Right cardiac atrium (tissue), 5 donors: ENCODE results near the gene STARD3. TPM values are rescaled to one million over a fixed set of nuclear protein-coding genes. Genes with fewer than 3 reads are reported as not detected.

ENCODE experiments used
- ATAC-seq, 2 donors: fragments of 200-7000 bp; cut with Tn5 transposase; one replicate each; pipeline versions ENCODE4 v1.8.0 to v1.9.1; 2020; ENCODE audit warnings: moderate library complexity in 2 of 2, mild to moderate bottlenecking in 1 of 2
- DNase-seq, 3 donors: peaks; one replicate each; pipeline ENCODE4 v3.0.0-alpha.2; 2020
- H3K27ac ChIP-seq: one replicate; pipeline ENCODE4 v1.5.1; 2013; ENCODE audit warnings: mild to moderate bottlenecking, low read length, control low read depth, moderate library complexity
- H3K27me3 ChIP-seq: one replicate; pipeline ENCODE4 v1.6.1; 2013; ENCODE audit not compliant: control insufficient read depth, insufficient read depth
- H3K4me1 ChIP-seq: one replicate; pipeline ENCODE4 v1.6.1; 2013; ENCODE audit warnings: low read length; ENCODE audit not compliant: control insufficient read depth, insufficient read depth
- H3K4me3 ChIP-seq: one replicate; pipeline ENCODE4 v1.5.1; 2013; ENCODE audit warnings: low read length, control low read depth
- H3K9me3 ChIP-seq: one replicate; pipeline ENCODE4 v1.6.1; 2013; ENCODE audit warnings: low read length; ENCODE audit not compliant: control insufficient read depth
- WGBS: extraction: QIAGEN DNeasy Blood & Tissue Kit; methylation state at CpG from one replicate; pipeline ENCODE4 v1.1.7; 2013; 5-methylcytosine and 5-hydroxymethylcytosine counted together
- intact Hi-C, 4 donors: fragments of 100-400 bp; cut with DNase I; formaldehyde crosslinking; loops; one replicate each; pipeline versions ENCODE4 v1.11.0 to v1.14.0; 2022 to 2023
- polyA plus RNA-seq: library from polyadenylated mRNA; stranded (reverse); fragments of 200-250 nt; gene quantifications from one replicate; pipeline ENCODE4 v1.2.3, GENCODE V29; 2013
- total RNA-seq, 4 donors: library from RNA; stranded (reverse); fragmentation: NEBNext Ultra II Directional; extraction: Animal tissue kit (Norgen Biotek cat#: 25700); gene quantifications; one replicate each; pipeline ENCODE4 v1.2.1, GENCODE V29; 2021
- donor health status: healthy with polysubstance abuse.
- donor health status: DM: no; HTN: yes; CAD: no.
- donor health status: DM: no; HTN: no; CAD: no.
- donor health status: DM: no; HTN: yes; CAD: no; lungs with severe emphysema.
- donor health status: DM: yes; HTN: yes; CAD: no.

STARD3 gene
- total and polyA plus RNA-seq, 5 donors = 19.2 to 26.2 (median 22.7) TPM

DNA sequence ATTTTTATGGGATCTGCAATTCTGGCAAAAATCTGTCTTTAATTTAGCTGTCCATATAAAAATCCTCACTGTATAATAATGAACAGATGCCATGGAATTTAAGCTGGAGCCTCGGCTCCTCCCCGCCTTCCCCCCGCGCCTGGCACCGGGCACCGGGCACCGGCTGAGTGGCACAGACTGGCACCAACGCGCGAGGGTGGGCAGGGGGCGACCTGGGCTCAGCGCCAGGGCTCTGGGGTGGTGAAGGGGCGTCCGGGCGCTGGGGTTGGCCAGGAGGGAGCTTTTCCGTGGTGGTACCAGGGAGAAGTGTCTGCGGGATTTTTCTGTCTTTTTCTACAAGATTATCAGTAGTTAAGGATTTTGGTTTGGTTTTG, 38.3 kb upstream of the STARD3 start:
- Histone ChIP-seq H3K27me3 (no peaks in the 10 kb centered on the region), H3K27ac (no peak overlapping the region), H3K4me3 (peak overlapping the region; percentile 18), H3K4me1 (no peaks in the 10 kb centered on the region), H3K9me3 (no peaks in the 10 kb centered on the region)
- no peak for ATAC-seq
- no peak for DNase-seq
- WGBS = 4% methylated on average over 17 of the region's 17 CpGs
- intact Hi-C loops = no loop called here

DNA sequence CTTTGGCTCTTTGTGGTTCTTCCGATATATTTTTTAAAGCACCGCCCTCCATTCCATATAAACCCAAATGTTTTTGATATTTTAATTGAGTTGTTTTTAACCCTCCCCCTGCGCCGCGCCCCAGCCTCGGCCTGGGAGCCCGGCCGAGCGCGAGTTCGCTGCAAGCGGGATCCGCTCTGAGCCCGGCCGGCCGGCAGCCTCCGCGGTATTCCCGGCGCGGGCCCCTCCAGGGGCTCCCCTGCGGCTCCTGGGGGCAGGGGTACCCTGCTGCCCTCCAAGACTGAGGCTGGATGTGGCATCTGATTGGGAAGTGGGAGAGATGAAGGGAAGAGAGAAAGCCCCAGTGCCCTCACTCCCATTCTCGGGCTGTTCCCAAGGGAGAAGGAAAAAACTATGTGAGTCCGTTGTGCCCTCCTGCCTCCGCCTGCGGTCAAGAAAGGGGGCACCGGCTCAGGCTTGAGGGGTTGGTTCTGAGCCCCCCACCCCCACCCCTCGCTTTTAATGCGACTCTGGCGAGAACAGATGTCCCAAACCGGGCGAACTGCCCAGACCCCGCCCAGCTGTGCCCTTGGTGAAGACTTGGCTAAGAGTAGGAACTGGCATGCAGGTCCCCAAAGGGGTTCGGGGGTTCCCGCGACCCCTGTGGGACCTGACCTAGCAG, 37.8 kb upstream of the STARD3 start:
- no peak for ATAC-seq
- DNase-seq = no peak
- Histone ChIP-seq H3K4me3 (peak overlapping the region; percentile 18), H3K27ac (no peak overlapping the region), H3K27me3 (no peaks in the 10 kb centered on the region), H3K9me3 (no peaks in the 10 kb centered on the region), H3K4me1 (no peaks in the 10 kb centered on the region)
- WGBS = 3% methylated on average over 36 of the region's 36 CpGs
- intact Hi-C loops = no loop called here

DNA sequence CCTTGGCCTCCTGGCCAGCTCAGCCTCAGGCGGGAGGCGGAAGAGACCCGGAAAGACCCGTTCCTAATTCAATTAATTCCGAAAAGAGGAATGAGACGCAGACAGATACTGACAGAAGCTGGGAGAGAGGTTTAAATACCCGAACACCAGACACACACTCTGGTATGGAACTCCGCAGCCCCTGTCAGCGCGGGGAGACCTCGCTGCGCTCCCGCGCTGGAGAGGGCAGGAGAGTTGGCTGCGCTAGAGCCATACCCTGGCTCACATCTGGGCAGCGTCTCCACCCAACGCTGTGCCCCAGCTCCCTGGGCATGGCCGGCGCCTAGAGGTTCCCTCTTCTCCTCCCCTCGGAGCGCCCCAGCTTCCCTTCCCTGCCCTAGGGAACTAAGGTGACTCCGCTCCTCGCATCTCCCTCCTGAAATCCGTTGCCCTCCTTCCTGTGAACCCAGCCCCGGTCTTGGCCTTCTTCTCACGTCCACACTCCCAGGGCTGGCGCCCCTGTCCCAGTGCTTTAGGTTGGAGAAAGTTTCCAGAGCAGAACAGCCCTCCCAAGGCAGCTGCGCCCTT, 37.2 kb upstream of the STARD3 start:
- Histone ChIP-seq H3K9me3 (no peaks in the 10 kb centered on the region), H3K27ac (no peak overlapping the region), H3K4me3 (no peak overlapping the region), H3K4me1 (no peaks in the 10 kb centered on the region), H3K27me3 (no peaks in the 10 kb centered on the region)
- ATAC-seq = no peak
- 4% methylated on average over 28 of the region's 28 CpGs for WGBS
- intact Hi-C loops = no loop called here
- no peak for DNase-seq

DNA sequence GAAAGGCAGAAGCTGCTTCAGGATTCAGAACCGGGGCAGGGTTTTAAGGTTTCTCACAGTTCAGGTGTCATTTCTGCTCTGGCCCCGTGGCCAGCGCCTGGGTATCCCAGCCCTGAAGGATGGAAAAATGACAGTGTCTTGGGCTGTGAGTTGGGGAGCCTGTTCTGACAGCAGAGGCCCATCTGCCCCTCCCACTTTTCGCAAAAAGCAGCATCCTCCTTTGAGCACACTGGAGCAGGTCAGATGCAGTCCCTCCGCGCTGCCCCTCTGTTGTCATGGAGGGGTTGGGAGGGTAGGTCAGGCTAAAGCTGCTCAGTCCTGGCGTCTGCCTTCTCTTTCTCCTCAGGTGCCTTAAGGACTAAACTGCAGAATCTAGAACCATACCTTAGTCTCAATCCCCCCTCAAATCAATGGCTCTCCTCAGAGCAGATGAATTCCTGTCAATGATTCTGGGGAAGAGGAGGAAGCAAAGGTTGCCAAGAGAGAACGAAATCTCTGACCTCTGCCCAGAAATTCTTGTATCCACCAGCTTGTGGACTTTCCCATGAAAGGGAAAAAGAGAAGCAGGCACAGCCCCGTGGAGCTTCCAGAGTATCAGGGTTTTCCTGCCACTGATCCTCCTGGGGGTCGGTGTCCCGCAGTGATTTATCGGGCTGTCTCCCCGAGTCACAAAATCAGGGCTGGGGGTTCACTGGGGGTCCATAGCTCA, 36.5 kb upstream of the STARD3 start:
- no peak overlapping the region for H3K27ac ChIP-seq
- no peaks in the 10 kb centered on the region for H3K9me3 ChIP-seq
- DNase-seq (no peak), ATAC-seq (no peak)
- intact Hi-C loops = no loop called here
- no peak overlapping the region for H3K4me3 ChIP-seq
- 5% methylated on average over 13 of the region's 13 CpGs for WGBS
- no peaks in the 10 kb centered on the region for H3K27me3 ChIP-seq
- no peaks in the 10 kb centered on the region for H3K4me1 ChIP-seq

DNA sequence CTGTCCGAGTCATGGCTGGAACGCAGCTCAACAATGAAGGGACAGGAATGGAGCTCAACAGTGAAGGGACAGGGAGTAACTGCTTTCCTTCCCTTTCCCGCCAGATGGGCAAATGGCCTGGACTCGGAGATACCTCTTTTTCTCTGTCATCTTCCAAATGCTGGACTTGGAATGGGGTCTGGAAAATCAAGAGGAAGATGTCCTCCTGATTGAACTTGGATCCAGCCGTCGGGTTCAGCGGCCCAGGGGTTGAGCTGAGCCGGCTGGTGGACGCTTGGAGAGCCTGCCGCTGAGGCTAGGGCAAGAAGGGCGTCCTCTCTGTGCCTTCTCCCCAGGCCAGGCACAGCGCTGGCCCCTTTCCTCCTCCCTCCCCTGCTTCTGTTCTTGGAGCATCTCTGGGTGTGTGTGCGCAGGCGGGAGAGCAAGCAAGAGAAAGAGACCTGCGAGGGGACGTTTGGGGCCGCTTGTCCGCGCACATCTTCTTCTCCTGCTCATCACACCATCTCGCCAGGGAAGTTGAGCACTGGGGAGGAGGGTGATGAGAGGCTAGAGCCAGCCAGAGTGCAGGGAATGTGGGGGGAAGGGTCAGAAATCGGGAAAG, 35.8 kb upstream of the STARD3 start:
- ATAC-seq (no peak), DNase-seq (no peak)
- 11% methylated on average over 21 of the region's 21 CpGs for WGBS
- H3K27me3 ChIP-seq = no peaks in the 10 kb centered on the region
- no peak overlapping the region for H3K4me3 ChIP-seq
- intact Hi-C loops = no loop called here
- no peaks in the 10 kb centered on the region for H3K9me3 ChIP-seq
- peaks cover 3% of the 10 kb centered on the region for H3K4me1 ChIP-seq
- H3K27ac ChIP-seq = no peak overlapping the region

DNA sequence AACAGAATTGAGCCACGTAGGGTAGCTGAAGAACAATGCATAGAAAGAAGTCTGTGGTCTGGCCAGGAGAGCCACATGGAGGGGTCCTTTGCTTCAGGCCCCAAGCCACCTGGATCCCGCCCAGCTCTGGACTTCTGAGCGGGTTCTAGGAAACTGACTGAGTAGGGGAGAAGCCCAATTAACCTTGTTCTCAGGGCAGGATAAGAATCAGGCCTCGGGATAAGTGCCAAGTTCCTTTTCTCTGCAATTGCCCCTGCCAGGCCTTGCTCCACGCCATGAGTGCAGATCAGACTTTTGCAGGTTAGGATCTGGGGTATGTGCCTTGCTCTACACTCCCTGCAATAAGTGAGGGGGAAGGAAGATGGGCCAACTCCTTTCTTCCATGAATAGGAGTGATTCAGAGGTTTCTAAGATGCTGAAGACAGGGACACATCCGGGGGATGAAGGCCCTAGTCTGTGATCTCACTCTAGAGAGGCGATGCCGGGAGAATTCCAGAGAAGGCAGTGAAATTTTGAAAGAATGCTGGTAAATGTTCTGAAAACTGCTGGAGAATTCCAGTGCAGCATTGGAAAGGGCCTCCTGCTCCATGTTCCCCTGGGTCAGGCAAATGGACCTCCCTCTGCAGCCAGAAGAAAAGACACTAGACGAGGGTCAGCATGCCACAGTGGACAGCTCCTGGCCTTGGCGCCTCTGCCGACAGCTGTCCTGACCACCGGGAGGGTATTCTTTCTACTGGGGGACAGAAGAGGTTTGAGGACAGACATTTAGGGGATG, 35.0 kb upstream of the STARD3 start:
- ATAC-seq (no peak), DNase-seq (no peak)
- no peaks in the 10 kb centered on the region for H3K9me3 ChIP-seq
- intact Hi-C loops = no loop called here
- peaks cover 3% of the 10 kb centered on the region for H3K4me1 ChIP-seq
- no peaks in the 10 kb centered on the region for H3K27me3 ChIP-seq
- no peak overlapping the region for H3K4me3 ChIP-seq
- WGBS = 32% methylated on average over 12 of the region's 12 CpGs
- no peak overlapping the region for H3K27ac ChIP-seq

DNA sequence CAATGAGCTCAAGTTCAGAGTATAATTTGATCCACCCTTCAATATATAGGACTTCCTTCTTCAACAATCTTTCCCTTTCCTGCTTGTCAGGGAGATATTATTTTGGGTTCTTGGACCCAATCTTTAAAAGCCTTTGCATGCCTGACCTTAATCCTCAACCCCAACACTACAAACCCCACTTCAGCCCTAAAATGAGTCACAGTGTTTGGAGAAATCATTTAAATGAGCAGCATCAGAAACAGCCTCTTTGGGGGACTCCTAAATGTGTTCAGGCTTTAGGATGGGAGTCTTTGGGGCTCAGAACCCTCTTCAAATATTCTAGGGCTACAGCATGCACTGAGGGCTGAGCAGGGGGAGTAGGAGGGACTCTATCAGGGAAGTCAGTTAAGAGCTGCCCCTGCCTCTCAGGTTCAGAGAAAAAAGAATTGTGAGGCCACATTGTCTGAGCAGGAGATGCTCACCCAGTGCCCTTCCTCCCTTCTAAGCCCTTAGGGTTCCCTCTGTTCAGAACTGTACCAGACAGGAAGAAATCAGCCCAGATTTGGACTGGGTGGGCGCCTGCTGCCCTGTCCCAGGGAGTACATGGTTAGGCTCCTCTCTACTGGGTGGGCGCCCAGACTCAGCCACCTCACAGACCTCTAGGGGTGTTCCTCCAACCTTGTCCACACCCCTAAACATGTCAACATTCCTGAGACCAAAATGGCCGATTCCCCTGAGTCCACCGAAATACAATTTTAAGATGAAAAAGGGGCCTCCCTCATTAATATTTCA, 34.2 kb upstream of the STARD3 start:
- intact Hi-C loops = no loop called here
- no peak overlapping the region for H3K4me3 ChIP-seq
- ATAC-seq (no peak), DNase-seq (no peak)
- no peaks in the 10 kb centered on the region for H3K9me3 ChIP-seq
- 41% methylated on average over 4 of the region's 4 CpGs for WGBS
- no peaks in the 10 kb centered on the region for H3K27me3 ChIP-seq
- H3K27ac ChIP-seq = no peak overlapping the region
- H3K4me1 ChIP-seq = peaks cover 3% of the 10 kb centered on the region

DNA sequence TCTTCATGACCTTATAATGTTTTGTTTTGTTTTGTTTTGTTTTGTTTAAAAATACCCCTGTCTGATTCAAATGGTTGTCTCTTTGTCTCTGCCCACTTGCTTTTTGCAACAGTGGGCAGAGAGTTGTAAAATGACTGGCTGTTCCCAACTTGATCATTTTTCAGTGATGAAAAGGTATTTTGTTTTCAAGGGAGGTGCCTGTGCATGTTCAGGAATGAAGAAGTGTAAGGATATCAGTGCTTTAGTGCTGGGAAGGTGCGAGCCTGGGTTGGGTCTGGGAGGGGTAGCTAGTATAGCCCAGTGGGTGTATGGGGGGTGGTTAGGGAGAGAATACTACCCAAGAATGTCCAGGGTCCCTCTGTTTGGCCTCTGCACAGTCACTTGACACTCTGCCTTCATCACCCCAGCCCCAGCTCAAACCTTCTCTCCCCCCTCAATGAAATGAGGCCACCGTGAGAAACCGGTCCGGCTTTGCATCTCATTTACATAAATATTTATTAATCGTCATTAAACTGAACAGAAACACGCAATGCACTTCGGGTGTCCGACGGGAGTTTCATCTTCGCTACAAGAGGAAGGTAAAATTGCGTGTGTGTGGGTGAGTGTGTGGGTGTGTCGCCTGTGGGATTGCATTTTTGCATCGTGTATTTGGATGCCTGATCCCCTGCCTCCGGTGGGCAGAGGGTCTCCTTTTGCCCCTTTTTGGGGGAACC, 33.5 kb upstream of the STARD3 start:
- Histone ChIP-seq H3K4me3 (no peak overlapping the region), H3K9me3 (no peaks in the 10 kb centered on the region), H3K27me3 (no peaks in the 10 kb centered on the region), H3K27ac (no peak overlapping the region), H3K4me1 (peaks cover 3% of the 10 kb centered on the region)
- intact Hi-C loops = no loop called here
- 8% methylated on average over 14 of the region's 14 CpGs for WGBS
- DNase-seq (no peak), ATAC-seq (no peak)

DNA sequence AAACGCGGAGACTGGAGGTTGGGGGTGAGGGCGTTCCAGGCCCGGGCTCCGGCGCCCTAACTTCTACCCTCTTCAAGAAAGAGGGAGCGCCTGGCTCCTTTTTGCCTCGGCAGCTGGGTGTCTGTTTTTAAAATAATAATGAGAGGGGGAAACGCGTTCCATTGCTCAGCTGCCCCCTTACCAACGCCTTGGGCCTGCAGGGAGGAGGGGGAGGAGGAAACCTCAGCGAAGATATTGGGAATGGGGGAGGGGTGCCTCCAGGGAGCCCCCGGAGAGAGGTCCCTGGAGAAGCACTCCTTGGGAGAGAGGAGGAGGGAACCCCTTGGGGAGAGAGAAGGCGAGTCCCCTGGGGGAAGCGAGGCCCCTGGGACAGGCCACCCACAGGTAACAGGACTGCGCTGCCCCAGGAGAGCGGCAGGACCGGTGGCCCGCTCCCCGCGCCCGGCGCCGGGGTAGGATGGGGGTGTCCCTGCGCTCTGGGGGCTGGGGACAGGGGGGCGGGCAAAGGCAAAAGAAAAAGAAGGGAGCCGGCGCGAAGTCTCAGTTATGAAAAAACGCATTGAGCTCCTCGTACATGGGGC, 31.9 kb upstream of the STARD3 start:
- Histone ChIP-seq H3K27me3 (no peaks in the 10 kb centered on the region), H3K4me3 (peak overlapping the region; percentile 2), H3K27ac (no peak overlapping the region), H3K9me3 (no peaks in the 10 kb centered on the region), H3K4me1 (peaks cover 3% of the 10 kb centered on the region)
- DNase-seq (no peak), ATAC-seq (no peak)
- intact Hi-C loops = no loop called here
- 4% methylated on average over 31 of the region's 31 CpGs for WGBS
